HepG2 (cell line): Measurements from ENCODE around the gene CCDC73.

Experiments
- TF ChIP-seq, protein P1 (sequence below): sonication (generic); formaldehyde crosslinking; IDR thresholded peaks from 2 replicates; pipeline ENCODE4 v1.4.0; 2020; ENCODE audit warnings: mild to moderate bottlenecking, missing genetic modification reagents
- TF ChIP-seq, protein P2 (sequence below): sonication (generic); formaldehyde crosslinking; IDR thresholded peaks from 2 replicates; pipeline ENCODE4 v1.4.0; 2020; ENCODE audit warnings: missing genetic modification reagents, borderline replicate concordance
- TF ChIP-seq, protein P3 (sequence below): sonication (generic); formaldehyde crosslinking; IDR thresholded peaks from 2 replicates; pipeline ENCODE4 v1.4.0; 2020; ENCODE audit warnings: missing genetic modification reagents

GRCh38 chr11:32566517-32566916 lies 227.9 kb downstream of the CCDC73 start:
- TF ChIP-seq, protein P1, sequence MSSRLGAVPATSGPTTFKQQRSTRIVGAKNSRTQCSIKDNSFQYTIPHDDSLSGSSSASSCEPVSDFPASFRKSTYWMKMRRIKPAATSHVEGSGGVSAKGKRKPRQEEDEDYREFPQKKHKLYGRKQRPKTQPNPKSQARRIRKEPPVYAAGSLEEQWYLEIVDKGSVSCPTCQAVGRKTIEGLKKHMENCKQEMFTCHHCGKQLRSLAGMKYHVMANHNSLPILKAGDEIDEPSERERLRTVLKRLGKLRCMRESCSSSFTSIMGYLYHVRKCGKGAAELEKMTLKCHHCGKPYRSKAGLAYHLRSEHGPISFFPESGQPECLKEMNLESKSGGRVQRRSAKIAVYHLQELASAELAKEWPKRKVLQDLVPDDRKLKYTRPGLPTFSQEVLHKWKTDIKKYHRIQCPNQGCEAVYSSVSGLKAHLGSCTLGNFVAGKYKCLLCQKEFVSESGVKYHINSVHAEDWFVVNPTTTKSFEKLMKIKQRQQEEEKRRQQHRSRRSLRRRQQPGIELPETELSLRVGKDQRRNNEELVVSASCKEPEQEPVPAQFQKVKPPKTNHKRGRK (CRISPR knock-in tag) = no peak
- TF ChIP-seq, protein P2, sequence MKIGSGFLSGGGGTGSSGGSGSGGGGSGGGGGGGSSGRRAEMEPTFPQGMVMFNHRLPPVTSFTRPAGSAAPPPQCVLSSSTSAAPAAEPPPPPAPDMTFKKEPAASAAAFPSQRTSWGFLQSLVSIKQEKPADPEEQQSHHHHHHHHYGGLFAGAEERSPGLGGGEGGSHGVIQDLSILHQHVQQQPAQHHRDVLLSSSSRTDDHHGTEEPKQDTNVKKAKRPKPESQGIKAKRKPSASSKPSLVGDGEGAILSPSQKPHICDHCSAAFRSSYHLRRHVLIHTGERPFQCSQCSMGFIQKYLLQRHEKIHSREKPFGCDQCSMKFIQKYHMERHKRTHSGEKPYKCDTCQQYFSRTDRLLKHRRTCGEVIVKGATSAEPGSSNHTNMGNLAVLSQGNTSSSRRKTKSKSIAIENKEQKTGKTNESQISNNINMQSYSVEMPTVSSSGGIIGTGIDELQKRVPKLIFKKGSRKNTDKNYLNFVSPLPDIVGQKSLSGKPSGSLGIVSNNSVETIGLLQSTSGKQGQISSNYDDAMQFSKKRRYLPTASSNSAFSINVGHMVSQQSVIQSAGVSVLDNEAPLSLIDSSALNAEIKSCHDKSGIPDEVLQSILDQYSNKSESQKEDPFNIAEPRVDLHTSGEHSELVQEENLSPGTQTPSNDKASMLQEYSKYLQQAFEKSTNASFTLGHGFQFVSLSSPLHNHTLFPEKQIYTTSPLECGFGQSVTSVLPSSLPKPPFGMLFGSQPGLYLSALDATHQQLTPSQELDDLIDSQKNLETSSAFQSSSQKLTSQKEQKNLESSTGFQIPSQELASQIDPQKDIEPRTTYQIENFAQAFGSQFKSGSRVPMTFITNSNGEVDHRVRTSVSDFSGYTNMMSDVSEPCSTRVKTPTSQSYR (CRISPR knock-in tag) = no peak
- TF ChIP-seq, protein P3, sequence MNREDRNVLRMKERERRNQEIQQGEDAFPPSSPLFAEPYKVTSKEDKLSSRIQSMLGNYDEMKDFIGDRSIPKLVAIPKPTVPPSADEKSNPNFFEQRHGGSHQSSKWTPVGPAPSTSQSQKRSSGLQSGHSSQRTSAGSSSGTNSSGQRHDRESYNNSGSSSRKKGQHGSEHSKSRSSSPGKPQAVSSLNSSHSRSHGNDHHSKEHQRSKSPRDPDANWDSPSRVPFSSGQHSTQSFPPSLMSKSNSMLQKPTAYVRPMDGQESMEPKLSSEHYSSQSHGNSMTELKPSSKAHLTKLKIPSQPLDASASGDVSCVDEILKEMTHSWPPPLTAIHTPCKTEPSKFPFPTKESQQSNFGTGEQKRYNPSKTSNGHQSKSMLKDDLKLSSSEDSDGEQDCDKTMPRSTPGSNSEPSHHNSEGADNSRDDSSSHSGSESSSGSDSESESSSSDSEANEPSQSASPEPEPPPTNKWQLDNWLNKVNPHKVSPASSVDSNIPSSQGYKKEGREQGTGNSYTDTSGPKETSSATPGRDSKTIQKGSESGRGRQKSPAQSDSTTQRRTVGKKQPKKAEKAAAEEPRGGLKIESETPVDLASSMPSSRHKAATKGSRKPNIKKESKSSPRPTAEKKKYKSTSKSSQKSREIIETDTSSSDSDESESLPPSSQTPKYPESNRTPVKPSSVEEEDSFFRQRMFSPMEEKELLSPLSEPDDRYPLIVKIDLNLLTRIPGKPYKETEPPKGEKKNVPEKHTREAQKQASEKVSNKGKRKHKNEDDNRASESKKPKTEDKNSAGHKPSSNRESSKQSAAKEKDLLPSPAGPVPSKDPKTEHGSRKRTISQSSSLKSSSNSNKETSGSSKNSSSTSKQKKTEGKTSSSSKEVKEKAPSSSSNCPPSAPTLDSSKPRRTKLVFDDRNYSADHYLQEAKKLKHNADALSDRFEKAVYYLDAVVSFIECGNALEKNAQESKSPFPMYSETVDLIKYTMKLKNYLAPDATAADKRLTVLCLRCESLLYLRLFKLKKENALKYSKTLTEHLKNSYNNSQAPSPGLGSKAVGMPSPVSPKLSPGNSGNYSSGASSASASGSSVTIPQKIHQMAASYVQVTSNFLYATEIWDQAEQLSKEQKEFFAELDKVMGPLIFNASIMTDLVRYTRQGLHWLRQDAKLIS (CRISPR knock-in tag) = no peak
